Measurements from ENCODE around the gene TIAM2. TPM values are rescaled to one million over a fixed set of nuclear protein-coding genes. Genes with fewer than 3 reads are reported as not detected.

TIAM2 gene
- total RNA-seq, 4 donors from 2014 or later = 8.6 to 17.0 (median 14.8) TPM

DNA sequence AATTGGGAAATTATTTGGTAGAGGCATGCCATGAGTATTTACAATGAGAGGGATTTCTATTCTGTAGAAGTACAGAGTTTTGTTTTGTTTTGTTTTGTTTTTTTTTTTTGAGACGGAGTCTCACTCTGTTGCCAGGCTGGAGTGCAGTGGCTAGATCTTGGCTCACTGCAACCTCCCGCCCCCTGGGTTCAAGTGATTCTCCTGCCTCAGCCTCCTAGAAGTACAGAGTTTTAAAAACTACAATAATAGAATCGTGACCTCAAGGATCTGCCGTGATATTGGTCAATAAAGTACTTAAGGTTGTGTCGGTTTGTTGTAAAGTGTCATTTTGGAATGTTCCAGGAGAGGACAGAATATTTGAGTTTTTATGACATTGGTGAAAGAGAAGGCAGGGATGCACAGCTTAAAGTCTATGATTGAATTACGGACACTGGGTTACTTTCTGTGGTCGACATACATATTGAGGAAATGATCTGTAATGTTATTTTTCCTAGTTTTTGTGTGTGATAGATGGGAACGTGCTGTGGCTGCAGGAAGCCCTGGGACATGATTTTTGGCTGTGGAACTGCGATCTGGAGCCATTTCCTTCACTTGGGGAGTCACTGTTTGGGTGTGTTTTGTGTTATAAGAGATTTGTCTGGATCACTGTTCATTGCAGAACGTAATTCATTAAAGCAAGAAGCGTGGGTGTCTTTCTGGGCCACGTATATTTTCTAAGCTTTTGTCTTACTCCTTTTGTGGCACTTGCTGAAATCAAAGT, 59.6 kb downstream of the TIAM2 start:
- WGBS = 58% methylated on average over 12 of the region's 12 CpGs
- H3K36me3 ChIP-seq = no peaks in the 10 kb centered on the region
- TF ChIP-seq EP300 (IDR thresholded peaks at IDR 0.05) = no peak
- TF ChIP-seq, protein P1, sequence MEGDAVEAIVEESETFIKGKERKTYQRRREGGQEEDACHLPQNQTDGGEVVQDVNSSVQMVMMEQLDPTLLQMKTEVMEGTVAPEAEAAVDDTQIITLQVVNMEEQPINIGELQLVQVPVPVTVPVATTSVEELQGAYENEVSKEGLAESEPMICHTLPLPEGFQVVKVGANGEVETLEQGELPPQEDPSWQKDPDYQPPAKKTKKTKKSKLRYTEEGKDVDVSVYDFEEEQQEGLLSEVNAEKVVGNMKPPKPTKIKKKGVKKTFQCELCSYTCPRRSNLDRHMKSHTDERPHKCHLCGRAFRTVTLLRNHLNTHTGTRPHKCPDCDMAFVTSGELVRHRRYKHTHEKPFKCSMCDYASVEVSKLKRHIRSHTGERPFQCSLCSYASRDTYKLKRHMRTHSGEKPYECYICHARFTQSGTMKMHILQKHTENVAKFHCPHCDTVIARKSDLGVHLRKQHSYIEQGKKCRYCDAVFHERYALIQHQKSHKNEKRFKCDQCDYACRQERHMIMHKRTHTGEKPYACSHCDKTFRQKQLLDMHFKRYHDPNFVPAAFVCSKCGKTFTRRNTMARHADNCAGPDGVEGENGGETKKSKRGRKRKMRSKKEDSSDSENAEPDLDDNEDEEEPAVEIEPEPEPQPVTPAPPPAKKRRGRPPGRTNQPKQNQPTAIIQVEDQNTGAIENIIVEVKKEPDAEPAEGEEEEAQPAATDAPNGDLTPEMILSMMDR (IDR thresholded peaks at IDR 0.05) = no peak
- TF ChIP-seq POLR2A (IDR thresholded peaks at IDR 0.05; ENCODE audit: low read depth) = no peak
- TF ChIP-seq POLR2AphosphoS5 (IDR thresholded peaks at IDR 0.05) = no peak
- intact Hi-C loops (cut with DNase I) = no loop called here
- H3K9me3 ChIP-seq = no peaks in the 10 kb centered on the region
- no peak overlapping the region for H3K4me3 ChIP-seq
- H3K27me3 ChIP-seq = no peaks in the 10 kb centered on the region
- no peak for DNase-seq (ENCODE audit: extremely low spot score)
- H3K27ac ChIP-seq (replicated peaks in 1 of 4) = no peak overlapping the region
- no peaks in the 10 kb centered on the region for H3K4me1 ChIP-seq

DNA sequence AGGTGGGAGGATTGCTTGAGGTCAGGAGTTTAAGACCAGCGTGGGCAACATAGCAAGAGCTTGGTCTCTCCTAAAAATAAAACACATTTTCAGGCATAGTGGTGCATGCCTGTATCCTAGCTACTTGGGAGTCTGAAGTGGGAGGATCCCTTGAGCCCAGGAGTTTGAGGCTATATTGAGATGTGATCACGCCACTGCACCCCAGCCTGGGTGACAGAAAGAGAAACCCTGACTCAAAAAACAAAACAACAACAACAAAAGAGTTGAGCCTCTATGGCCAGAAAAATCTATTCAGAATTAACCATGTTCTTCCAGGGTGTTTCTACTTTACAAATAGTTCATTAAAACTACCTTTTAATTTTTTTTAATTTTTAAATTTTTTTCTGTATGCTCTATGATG, 60.6 kb downstream of the TIAM2 start:
- DNase-seq (ENCODE audit: extremely low spot score) = no peak
- Histone ChIP-seq H3K9me3 (no peaks in the 10 kb centered on the region), H3K4me1 (no peaks in the 10 kb centered on the region), H3K4me3 (no peak overlapping the region), H3K27ac (replicated peaks in 1 of 4) (no peak overlapping the region), H3K27me3 (no peaks in the 10 kb centered on the region), H3K36me3 (no peaks in the 10 kb centered on the region)
- WGBS = 80% methylated on average over 2 of the region's 2 CpGs
- intact Hi-C loops (cut with DNase I) = no loop called here
- TF ChIP-seq POLR2AphosphoS5 (IDR thresholded peaks at IDR 0.05) = no peak

DNA sequence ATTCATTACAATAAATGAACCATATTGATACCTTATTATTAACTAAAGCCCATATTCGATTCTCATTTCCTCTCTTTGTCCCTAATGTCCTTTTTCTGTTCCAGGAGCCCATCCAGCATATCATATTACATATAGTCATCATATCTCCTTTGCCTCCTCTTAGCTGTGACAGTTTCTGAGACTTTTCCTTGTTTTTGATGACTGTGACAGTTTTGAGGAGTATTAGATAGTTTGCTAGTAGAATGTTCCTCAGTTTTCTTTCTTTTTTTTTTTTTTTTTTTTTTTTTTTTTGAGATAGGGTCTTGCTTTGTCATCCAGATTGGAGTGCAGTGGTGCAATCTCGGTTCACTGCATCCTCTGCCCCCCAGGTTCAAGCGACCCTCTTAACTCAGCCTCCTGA, 61.6 kb downstream of the TIAM2 start:
- DNase-seq (ENCODE audit: extremely low spot score) = no peak
- H3K27ac ChIP-seq (replicated peaks in 1 of 4) = no peak overlapping the region
- H3K4me1 ChIP-seq = no peaks in the 10 kb centered on the region
- no peak overlapping the region for H3K4me3 ChIP-seq
- no peaks in the 10 kb centered on the region for H3K9me3 ChIP-seq
- H3K36me3 ChIP-seq = no peaks in the 10 kb centered on the region
- TF ChIP-seq, protein P1 (IDR thresholded peaks at IDR 0.05) = no peak
- TF ChIP-seq POLR2AphosphoS5 (IDR thresholded peaks at IDR 0.05) (no peak), POLR2A (IDR thresholded peaks at IDR 0.05; ENCODE audit: low read depth) (no peak), EP300 (IDR thresholded peaks at IDR 0.05) (no peak)
- H3K27me3 ChIP-seq = no peaks in the 10 kb centered on the region
- whole genome bisulfite sequencing = 88% methylated on average over 3 of the region's 3 CpGs
- intact Hi-C loops (cut with DNase I) = no loop called here

DNA sequence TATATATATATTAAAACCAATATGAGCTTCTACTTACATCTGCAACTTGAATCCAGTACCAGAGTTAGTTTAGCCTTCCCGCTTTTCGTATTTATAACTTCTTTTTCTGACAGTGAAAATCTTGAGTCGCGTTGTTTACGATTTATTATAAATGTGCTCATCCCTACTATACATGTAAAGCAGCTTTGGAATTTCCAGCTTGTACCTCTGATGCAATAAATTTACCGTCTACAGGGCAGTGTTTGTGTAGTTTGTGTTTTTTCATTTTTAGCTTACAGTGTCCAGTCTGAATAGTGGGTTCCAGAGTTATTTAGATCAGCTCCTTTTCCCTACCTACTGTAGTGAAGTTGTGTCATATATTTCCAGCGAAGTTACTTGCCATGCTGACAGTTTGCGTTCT, 66.3 kb downstream of the TIAM2 start:
- H3K4me3 ChIP-seq = no peak overlapping the region
- no peaks in the 10 kb centered on the region for H3K9me3 ChIP-seq
- H3K4me1 ChIP-seq = no peaks in the 10 kb centered on the region
- WGBS = 97% methylated on average over 8 of the region's 8 CpGs
- intact Hi-C loops (cut with DNase I) = no loop called here
- no peak for DNase-seq (ENCODE audit: extremely low spot score)
- H3K36me3 ChIP-seq = no peaks in the 10 kb centered on the region
- no peaks in the 10 kb centered on the region for H3K27me3 ChIP-seq
- no peak for TF ChIP-seq EP300 (IDR thresholded peaks at IDR 0.05)
- no peak overlapping the region for H3K27ac ChIP-seq (replicated peaks in 1 of 4)

DNA sequence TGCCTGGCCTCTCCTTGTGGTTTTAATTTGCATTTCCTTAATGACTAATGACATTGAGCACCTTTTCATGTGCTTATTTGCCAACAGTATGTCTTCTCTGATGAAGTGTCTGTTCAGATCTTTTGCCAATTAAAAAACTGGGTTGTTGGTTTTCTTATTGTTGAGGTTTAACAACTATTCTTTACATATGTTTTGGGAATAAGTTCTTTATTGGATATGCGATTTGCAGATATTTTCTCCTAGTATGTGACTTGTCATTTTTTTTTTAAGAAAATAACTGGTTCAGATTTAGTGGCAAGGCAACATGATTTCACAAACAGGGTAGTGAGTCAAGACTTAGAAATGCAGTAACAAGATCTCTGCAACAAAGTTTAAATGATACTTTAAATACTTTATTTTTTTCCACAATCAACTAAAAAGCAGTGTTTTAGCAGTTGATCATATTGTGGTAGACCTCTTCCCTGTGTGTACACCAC, 67.8 kb downstream of the TIAM2 start:
- no peaks in the 10 kb centered on the region for H3K27me3 ChIP-seq
- H3K9me3 ChIP-seq = no peaks in the 10 kb centered on the region
- no peaks in the 10 kb centered on the region for H3K36me3 ChIP-seq
- H3K4me3 ChIP-seq = no peak overlapping the region
- H3K27ac ChIP-seq (replicated peaks in 1 of 4) = no peak overlapping the region
- DNase-seq (ENCODE audit: extremely low spot score) = no peak
- intact Hi-C loops (cut with DNase I) = no loop called here
- H3K4me1 ChIP-seq = no peaks in the 10 kb centered on the region
- WGBS = 76% methylated on average over 1 of the region's 1 CpG
- TF ChIP-seq POLR2AphosphoS5 (IDR thresholded peaks at IDR 0.05) (no peak), EP300 (IDR thresholded peaks at IDR 0.05) (no peak), POLR2A (IDR thresholded peaks at IDR 0.05; ENCODE audit: low read depth) (no peak)
- TF ChIP-seq, protein P1 (IDR thresholded peaks at IDR 0.05) = no peak

DNA sequence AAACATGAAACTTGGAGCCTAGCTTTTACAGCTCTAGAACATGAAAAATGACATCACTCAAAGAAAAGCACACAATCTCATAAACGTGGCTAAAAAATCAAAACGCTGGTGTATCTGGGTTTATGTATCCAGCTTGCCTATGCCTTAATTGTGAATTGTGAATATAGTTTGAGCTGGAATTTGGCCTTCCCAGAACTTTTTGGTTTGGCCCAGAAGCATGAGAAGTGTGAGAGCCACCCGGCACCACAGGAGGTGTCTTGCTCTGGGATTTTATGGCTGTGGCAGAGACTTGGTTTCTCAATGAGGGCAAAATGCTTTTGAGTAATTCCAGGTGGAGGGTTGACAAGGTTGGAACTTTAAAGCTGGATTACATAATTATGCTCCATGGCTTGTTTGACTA, 69.2 kb downstream of the TIAM2 start:
- H3K9me3 ChIP-seq = no peaks in the 10 kb centered on the region
- no peaks in the 10 kb centered on the region for H3K27me3 ChIP-seq
- H3K4me1 ChIP-seq = no peaks in the 10 kb centered on the region
- no peak for TF ChIP-seq POLR2AphosphoS5 (IDR thresholded peaks at IDR 0.05)
- no peak for TF ChIP-seq POLR2A (IDR thresholded peaks at IDR 0.05; ENCODE audit: low read depth)
- TF ChIP-seq, protein P1 (IDR thresholded peaks at IDR 0.05) = no peak
- no peak for TF ChIP-seq EP300 (IDR thresholded peaks at IDR 0.05)
- WGBS = 86% methylated on average over 3 of the region's 3 CpGs
- no peak overlapping the region for H3K27ac ChIP-seq (replicated peaks in 1 of 4)
- intact Hi-C loops (cut with DNase I) = no loop called here
- no peaks in the 10 kb centered on the region for H3K36me3 ChIP-seq
- DNase-seq (ENCODE audit: extremely low spot score) = no peak
- no peak overlapping the region for H3K4me3 ChIP-seq

All from esophagus muscularis mucosa (tissue), 4 donors.